Sigmoid colon (tissue), 4 donors: Measurements from ENCODE around the gene ARHGEF9.

ENCODE experiments used
- EP300 ChIP-seq, 4 donors: sonication (generic); formaldehyde crosslinking; IDR thresholded peaks; one replicate each; pipeline ENCODE4 v1.6.1; 2017; ENCODE audit warnings: antibody characterized with exemption in 4 of 4
- POLR2AphosphoS5 ChIP-seq, 4 donors: sonication (generic); formaldehyde crosslinking; IDR thresholded peaks; one replicate each; pipeline ENCODE4 v1.6.1; 2017; ENCODE audit warnings: antibody characterized with exemption in 4 of 4
- TF ChIP-seq, protein P1 (sequence below), 4 experiments: fragments of 450-650 bp in 3 of 4; fragments of 200-600 bp in 1 of 4; IDR thresholded peaks; one replicate each; pipeline ENCODE4 v1.5.1; 2016 to 2019; ENCODE audit warnings: antibody characterized with exemption in 4 of 4, mild to moderate bottlenecking in 3 of 4, moderate library complexity in 2 of 4

GRCh38 chrX:63746278-63746677 lies 38.7 kb downstream of the ARHGEF9 start:
- TF ChIP-seq, protein P1, sequence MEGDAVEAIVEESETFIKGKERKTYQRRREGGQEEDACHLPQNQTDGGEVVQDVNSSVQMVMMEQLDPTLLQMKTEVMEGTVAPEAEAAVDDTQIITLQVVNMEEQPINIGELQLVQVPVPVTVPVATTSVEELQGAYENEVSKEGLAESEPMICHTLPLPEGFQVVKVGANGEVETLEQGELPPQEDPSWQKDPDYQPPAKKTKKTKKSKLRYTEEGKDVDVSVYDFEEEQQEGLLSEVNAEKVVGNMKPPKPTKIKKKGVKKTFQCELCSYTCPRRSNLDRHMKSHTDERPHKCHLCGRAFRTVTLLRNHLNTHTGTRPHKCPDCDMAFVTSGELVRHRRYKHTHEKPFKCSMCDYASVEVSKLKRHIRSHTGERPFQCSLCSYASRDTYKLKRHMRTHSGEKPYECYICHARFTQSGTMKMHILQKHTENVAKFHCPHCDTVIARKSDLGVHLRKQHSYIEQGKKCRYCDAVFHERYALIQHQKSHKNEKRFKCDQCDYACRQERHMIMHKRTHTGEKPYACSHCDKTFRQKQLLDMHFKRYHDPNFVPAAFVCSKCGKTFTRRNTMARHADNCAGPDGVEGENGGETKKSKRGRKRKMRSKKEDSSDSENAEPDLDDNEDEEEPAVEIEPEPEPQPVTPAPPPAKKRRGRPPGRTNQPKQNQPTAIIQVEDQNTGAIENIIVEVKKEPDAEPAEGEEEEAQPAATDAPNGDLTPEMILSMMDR (IDR thresholded peaks at IDR 0.05) = no peak
- TF ChIP-seq EP300 (IDR thresholded peaks at IDR 0.05) = no peak
- TF ChIP-seq POLR2AphosphoS5 (IDR thresholded peaks at IDR 0.05) = no peak
